NCI-H1694 treated with DMSO at 0.1 percent for 48 hours (cell line): Measurements from ENCODE around the gene P3H2.

ENCODE experiments used
- DNase-seq: peaks from one replicate; lab custom pipeline; 2025; lab: John Stamatoyannopoulos, UW

P3H2 gene

GRCh38 chr3:190124067-190124466 is 3.4 kb upstream of the P3H2 start:
- DNase-seq: no peak

DNA sequence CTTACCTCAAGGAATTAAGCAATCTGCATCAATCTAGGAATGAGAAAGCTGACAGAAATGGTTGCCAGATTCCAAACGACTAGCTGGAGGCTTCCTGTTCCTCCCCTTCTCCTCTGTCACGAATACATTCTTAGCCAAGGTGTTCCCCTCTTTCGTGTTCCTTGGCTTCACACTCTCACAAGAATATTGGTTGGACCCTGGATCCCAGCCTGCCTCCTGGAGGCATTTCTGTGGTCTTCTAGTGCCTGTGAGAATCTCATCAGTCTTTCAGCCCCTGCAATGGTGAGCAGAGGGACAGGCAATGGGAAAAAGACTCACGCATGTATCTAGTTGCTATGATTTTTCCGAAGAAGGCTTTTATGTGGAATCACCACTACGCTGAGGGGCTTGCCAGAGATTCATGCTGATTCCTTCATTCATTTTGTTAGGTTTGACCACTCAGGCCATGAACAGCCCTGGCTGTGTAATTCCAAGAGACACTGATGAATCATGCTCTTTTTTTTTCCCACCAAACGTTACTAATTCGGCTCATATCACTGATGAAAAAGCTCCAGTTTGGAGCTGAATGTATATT is 1.6 kb upstream of the P3H2 start:
- DNase-seq: no peak

DNA sequence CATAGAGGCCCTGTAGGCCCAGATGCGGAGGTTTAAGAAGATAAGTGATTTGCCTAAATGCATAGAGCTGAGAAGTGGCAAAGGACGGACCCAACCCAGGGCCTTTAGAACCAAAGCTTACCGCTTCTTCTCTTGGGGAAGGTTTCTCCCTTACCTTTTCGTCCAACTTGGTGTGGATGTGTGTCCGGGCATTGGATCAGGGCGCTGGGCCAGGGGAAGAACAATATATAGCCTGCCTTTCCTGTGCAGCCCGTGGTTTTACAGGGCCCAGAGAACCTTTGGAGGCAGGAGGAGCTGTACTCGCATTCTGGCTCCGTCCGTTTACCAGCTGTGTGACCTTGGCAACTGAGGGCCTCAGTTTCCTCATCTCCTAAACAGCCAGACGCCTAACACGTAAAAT is 686 bp upstream of the P3H2 start:
- no peak for DNase-seq

DNA sequence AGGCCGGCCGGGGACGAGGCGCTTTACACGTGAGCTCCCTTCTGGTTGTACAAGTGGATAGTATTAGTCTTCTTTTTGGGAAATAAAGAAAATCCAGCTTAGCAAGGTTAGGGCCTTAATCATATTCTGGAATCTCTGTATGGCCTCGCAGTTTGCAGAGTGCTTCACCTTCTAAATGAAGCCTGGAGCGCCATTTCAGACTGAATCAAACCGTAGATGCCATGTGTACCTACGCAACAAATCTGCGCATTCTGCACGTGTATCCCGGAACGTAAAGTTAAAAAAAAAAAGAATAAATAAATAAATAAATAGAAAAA is 322 bp upstream of the P3H2 start:
- no peak for DNase-seq

GRCh38 chr3:190119461-190120268 is 1.0 kb downstream of the P3H2 start:
- no peak for DNase-seq

DNA sequence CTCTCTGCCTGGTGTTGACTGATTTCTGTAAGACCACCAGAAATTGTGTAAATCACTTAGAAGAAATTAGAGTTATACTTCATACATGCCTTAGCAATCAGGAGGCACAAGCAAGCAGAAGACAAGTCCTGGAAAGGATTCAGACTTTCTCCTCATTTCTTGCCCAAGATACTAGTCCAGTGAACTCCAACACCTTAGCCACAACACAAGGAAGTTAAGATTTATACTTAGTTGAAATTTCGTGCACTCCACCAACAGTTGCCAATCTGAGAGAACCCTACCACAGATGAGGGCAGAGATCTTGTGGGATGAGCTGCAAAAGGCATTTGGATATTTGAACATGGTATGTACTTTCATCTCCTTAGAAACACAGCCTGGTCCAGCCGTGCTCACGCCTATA is 2.3 kb downstream of the P3H2 start:
- no peak for DNase-seq

DNA sequence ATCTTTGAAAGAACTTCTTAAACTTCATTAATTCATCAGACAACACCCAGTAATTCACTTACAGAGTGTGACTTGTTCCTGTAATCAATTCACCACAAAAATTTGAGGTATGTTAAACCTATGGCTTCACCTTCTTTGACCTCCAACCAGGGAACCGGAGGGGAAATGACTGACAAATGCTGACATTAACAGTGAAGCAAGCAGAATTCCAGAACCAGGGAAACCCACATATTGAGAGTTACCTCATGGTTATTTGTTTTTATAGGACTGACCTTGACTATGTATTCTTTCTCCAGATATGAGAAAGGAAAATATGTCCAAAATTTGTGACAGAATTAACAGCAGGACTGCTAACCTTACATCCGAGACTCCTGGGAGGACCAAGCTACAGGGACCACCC is 2.7 kb downstream of the P3H2 start:
- DNase-seq: no peak

DNA sequence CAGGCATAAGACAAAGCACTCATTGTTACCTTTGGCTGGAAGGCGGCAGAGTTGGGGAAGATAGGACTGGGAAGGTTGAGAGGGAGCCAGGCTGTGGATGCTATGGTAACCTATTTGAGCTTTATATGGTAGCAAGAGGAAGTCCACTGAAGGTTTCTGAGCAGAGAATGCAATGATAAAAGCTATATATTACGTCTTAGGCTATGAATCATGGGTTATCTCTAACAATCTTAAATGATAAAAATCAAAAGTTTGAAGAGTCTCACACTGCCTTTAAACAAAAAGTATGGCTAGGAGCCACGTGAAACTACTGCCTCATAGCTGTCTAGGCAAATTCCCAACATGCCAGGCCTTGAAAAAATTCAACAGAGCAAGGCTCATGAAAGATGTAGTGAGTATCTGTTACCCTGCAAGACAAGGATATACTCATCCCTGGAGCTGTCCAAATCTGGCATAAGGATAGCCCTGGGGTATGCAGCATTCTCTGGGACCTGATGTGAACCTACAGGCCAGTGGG is 4.1 kb downstream of the P3H2 start:
- DNase-seq: no peak

GRCh38 chr3:190110826-190111225 is 9.9 kb downstream of the P3H2 start:
- no peak for DNase-seq

GRCh38 chr3:190109441-190109840 is 11.3 kb downstream of the P3H2 start:
- no peak for DNase-seq

DNA sequence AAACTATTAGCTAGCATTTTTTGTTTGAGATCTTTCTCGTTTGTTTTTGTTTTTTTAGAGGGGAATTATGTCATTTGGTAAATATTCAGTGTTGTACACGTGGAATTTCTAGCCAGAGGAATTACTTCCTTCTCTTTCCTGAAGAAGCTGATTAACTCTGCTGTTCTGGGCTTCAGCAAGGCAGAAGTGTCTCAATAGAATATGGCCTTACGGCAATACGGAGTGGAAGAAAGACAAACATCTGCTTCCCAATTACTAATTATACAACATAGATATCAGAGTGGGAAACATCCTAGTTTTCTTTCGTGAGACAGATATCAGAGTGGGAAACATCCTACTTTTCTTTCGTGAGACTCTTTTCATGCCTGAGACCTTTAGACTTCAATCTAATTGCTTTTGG is 11.9 kb downstream of the P3H2 start:
- no peak for DNase-seq

GRCh38 chr3:190105876-190106275 is 14.8 kb downstream of the P3H2 start:
- no peak for DNase-seq

DNA sequence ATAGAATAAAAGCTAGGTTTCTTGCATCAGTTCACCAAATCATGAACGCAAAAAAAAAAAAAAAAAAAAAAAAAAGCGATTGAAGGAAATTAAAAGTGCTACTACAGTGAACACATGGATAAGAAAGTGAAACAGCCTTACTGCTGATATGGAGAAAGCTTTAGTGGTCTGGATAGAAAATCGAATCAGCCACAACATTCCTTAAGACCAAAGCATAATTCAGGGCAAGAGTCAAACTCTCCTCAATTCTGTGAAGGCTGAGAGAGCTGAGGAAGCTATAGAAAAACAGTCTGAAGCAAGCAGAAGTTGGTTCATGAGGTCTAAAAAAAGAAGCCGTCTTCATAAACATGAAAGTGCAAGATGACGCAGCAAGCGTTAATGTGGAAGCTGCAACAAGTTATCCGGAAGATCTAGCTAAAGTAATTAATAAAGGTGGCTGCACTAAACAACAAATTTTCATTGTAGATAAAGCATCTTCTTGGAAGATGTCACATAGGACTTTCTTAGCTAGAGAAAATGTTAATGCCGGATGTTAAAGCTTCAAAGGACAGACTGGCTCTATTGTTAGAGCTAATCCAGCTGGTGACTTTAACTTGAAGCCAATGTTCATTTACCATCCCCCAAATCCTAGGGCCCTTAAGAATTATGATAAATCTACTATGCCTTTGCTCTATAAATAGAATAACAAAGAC is 19.2 kb downstream of the P3H2 start:
- no peak for DNase-seq

- DNase-seq: no peak
Measured at GRCh38 chr3:190099099-190099498, 21.6 kb downstream of the P3H2 start.

- DNase-seq: no peak
Measured at GRCh38 chr3:190097617-190098016, 23.1 kb downstream of the P3H2 start.

- no peak for DNase-seq
Measured at GRCh38 chr3:190097025-190097424, 23.7 kb downstream of the P3H2 start.

GRCh38 chr3:190096345-190096744 is 24.4 kb downstream of the P3H2 start:
- no peak for DNase-seq

- DNase-seq: no peak
Measured at GRCh38 chr3:190094160-190094718, 26.5 kb downstream of the P3H2 start.

DNA sequence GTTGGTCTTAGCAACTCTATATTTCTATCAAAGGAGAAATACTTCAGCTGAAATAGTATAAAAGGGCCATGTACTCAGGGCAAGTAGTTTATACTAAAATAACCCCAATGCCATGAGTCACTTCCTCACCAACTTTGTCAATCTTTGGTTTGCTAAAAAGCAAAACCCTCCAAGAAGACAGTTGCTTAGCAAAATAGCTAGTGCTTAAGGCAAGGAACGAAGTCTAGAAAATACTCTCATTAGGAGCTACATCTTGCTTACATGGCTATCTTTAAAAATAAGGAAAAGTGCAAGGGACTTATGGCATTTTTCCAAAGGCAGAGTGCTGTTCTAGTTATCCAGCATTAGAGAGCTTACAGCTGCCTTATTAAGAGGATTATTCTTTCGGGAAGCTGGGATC is 28.4 kb downstream of the P3H2 start:
- no peak for DNase-seq

- DNase-seq: no peak
Measured at GRCh38 chr3:190089711-190090110, 31.0 kb downstream of the P3H2 start.

- no peak for DNase-seq
Measured at GRCh38 chr3:190088890-190089289, 31.8 kb downstream of the P3H2 start.

DNA sequence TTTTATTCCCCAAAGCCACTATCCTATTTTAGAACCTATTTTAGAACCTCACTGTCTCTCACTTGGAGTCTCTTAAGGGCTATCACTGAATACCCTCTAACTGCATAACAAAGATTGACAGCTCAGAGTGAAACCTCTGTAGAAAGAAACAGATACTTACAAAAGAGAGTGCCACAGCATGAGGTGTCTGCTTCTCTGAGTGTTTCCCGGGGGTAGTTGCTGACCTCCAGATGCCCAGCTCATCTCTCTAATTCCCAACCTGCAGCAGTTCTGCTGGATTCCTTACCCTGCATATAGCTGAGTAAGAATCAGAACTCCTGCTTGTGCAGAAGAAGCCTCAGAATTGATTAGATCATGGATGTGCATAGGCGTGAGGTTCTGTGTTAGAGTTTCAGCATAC is 34.5 kb downstream of the P3H2 start:
- no peak for DNase-seq

DNA sequence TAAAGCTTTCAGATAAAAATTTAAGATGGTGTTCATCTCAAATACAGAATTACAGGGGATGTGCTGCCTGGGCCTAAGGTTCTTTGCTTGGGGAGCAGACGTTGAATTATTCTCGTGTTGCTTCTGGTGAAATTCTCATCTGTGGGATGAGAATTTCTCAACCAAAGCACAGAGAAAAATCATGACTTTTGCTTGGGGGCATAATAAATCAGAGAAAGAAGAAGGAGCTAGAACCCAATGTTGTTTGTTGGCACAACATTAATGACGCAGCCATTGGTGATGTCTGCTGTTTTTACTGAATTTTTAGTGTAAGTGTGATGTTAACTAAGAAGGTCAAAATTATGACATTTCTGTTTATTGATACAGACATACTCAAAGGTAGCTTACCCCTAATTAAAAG is 35.7 kb downstream of the P3H2 start:
- DNase-seq: no peak
